GM19397 (cell line): ENCODE measurements around the gene G6PC3.

ENCODE experiments used
- ATAC-seq: cut with Tn5 transposase; IDR thresholded peaks from one replicate; pipeline ENCODE4 v1.9.1; 2021; ENCODE audit warnings: mild to moderate bottlenecking, moderate library complexity; ENCODE audit not compliant: unreplicated experiment

Gene G6PC3

GRCh38 chr17:44120851-44121605, 50.5 kb downstream of the G6PC3 start:
- no peak for ATAC-seq

- ATAC-seq = no peak
Observed at GRCh38 chr17:44121997-44122815, 51.7 kb downstream of the G6PC3 start.

GRCh38 chr17:44122816-44123355, 52.4 kb downstream of the G6PC3 start:
- ATAC-seq = peak; percentile 32

GRCh38 chr17:44123356-44124117, 53.0 kb downstream of the G6PC3 start, which contains the start of gene HDAC5:
TSS of gene HDAC5 (minus strand) at chr17:44123641. CDS start at chr17:44117515, 6,126 bp downstream.
- peak; percentile 79 for ATAC-seq

GRCh38 chr17:44124118-44124438, 53.5 kb downstream of the G6PC3 start:
- no peak for ATAC-seq
